Measurements from ENCODE around the gene DPP10.
"Not testable (repeated sequence)": the region's sequence is repeated elsewhere in the genome, so short reads cannot be mapped to it uniquely, and the experiment has no call there.

The DPP10 gene

GRCh38 chr2:114442510-114442909 lies at the start of gene DPP10:
TSS of gene DPP10 (plus strand) at chr2:114442641.
- no peak for DNase-seq (ENCODE audit: low read depth in 2 of 2)

DNA sequence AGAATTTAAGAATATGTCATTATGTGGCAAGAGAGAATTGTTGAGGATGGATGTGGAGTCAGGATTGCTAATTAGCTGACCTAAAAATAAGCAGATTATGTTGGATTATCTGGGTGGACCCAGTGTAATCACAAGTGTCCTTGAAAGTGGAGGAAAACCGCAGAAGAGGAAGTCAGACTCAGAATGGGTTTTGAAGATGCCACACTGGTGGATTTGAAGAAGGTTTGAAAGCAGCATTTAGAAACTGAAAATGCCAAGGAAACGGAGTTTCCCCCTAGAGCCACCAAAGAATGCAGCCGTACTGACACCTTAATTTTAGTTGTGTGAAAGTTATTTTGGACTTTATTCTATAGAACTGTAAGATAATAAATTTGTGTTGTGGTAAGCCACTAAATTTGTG lies 41.6 kb upstream of the DPP10 start:
- no peak for DNase-seq (ENCODE audit: low read depth in 2 of 2)

GRCh38 chr2:114405247-114406116 lies 37.0 kb upstream of the DPP10 start:
- DNase-seq (ENCODE audit: low read depth in 2 of 2) = no peak

- no peak for DNase-seq (ENCODE audit: low read depth in 2 of 2)
These were observed 36.1 kb upstream of the DPP10 start for GRCh38 chr2:114406347-114406746.

DNA sequence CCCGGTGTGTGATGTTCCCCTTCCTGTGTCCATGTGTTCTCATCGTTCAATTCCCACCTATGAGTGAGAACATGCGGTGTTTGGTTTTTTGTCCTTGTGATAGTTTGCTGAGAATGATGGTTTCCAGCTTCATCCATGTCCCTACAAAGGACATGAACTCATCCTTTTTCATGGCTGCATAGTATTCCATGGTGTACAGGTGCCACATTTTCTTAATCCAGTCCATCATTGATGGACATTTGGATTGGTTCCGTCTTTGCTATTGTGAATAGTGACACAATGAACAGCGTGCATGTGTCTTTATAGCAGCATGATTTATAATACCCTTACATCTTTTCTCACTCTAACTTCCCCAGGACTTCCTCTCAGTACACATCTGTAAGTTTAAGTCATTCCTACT lies 35.1 kb upstream of the DPP10 start:
- DNase-seq (ENCODE audit: low read depth in 2 of 2) = not testable (repeated sequence)

DNA sequence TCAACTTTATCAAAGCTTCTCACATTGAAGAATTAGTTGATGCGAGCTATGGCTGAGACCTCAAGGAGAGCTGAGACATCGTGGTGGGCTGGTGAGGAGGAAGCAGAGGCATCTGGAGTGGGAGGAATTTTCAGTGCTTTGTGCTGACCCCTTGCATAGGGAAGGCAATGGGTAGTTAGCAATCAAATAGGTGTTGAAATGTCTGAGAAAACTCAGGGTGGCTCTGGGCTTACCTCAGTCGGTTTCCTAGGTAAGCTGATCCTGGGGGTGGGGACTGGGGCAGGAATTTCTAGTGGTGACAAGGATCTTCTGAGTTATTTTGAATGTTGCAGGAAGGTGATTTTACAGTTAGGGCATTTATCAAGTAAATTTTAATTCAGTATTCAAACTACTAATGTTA lies 20.7 kb upstream of the DPP10 start:
- no peak for DNase-seq (ENCODE audit: low read depth in 2 of 2)

GRCh38 chr2:114424699-114425098 lies 17.7 kb upstream of the DPP10 start:
- DNase-seq (ENCODE audit: low read depth in 2 of 2) = no peak

- no peak for DNase-seq (ENCODE audit: low read depth in 2 of 2)
These were observed 15.7 kb upstream of the DPP10 start for GRCh38 chr2:114426756-114427155.

DNA sequence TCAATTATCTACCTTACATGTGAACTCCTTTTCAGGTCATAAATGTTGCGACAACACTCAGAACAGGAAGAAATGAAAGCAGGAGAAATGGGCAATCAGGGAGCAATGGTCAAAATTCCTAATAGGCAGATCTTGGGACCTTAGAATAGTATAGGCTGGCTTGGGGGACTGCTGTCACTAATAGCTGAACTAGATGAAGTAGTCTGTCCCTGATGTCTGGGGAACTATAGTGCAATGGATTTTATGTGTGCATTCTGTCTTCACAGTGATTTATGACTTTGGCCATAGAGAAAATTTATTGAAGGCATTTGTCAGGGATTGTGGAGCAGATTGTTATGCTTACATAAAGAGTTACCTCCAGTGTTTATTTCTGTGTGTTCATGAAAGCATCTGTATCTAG lies 6.1 kb upstream of the DPP10 start:
- no peak for DNase-seq (ENCODE audit: low read depth in 2 of 2)

DNA sequence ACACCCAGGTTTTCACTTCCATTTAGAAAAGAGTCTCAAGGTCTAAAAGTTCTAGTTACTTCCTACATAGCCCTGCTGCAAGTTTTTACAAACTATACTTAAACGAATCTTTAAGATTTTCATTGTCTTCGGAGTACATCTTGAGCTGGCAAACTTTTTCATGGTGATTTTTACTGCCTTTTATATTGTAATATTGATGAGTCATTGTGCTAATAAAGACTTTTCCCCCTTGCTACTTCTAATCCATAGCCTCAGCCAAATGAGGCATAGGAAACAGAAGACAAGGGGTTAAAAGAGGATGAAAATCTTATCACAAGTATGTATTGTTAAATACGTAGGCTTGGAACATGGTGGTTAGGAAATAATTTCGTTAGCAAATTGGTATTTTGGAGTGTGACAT lies 4.1 kb downstream of the DPP10 start:
- no peak for DNase-seq (ENCODE audit: low read depth in 2 of 2)

DNA sequence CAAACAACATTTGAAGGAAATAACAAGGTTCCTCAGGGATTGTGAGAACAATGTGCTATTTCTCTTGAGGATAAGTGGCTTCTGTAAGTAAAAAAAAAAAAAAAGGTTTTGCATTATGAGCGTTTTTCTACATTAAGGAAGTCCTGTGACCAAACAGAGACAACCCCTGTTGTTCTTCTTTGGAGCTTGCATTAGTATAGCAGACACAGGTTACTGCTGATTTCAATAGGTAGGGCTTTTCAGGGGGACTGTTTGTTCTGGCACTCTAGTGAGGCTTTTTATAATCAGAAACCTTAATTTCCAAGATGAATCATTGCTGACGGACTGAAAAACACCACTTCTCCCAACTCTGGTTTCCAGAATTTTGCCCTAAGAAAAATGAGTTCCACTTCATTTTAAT lies 8.2 kb downstream of the DPP10 start:
- no peak for DNase-seq (ENCODE audit: low read depth in 2 of 2)

GRCh38 chr2:114456566-114456965 lies 14.1 kb downstream of the DPP10 start:
- DNase-seq (ENCODE audit: low read depth in 2 of 2) = no peak

- no peak for DNase-seq (ENCODE audit: low read depth in 2 of 2)
These were observed 15.5 kb downstream of the DPP10 start for GRCh38 chr2:114457956-114458355.

GRCh38 chr2:114461116-114461515 lies 18.7 kb downstream of the DPP10 start:
- DNase-seq (ENCODE audit: low read depth in 2 of 2) = no peak

DNA sequence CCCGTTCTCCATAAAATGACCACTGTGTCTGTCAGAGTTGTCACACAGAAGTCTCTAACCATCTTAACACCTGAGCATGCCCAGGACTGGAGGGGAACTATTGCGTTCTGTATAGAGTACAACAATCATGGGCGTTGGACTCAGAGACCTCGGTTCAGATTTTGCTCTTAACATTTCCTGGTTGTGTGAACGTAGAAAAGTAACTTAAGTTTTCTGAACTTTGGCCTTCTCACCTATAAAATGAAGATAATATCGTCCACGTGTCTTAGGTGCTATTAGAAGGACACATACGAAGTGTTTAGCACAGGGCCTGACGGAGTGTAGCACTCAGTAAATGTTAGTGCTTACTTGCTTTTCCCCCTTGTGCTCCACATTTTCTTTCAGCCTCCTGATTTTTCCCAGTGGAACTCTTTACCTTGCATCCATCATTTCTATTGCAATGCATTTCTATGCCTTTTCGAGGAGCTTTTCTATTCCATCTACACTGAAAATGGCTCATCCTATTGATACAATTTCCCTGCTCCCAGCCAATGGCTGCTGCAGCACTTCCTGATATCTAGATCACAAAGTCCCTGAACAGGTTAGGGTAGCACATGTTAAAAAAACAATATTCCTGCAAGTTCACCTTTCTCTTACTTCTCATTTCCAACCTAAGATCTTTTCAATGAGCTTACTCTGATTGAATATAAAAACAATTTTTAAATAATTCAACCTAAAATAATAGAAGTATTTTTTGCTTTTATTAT lies 22.7 kb downstream of the DPP10 start:
- DNase-seq (ENCODE audit: low read depth in 2 of 2) = no peak

GRCh38 chr2:114468343-114468742 lies 25.9 kb downstream of the DPP10 start:
- no peak for DNase-seq (ENCODE audit: low read depth in 2 of 2)

DNA sequence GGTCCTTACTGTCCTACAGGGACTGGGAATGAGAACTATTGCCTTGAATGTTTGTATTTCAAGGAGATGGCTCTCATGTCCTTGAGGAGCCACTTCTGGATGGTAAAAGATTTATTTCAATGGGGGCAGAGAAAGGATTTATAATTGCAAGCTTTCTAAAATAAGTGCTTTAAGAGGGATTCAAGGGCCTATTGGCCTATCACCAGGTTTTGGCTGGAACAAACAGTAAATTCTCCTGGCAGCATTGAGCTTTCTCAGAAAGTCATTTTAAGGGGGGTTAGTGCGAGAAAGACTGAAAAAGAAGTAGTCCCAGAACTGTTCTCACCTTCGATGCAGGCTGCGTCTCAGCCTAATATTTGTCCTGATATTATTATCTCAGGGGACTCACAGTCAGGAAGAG lies 29.8 kb downstream of the DPP10 start:
- DNase-seq (ENCODE audit: low read depth in 2 of 2) = no peak

GRCh38 chr2:114472726-114473125 lies 30.3 kb downstream of the DPP10 start:
- no peak for DNase-seq (ENCODE audit: low read depth in 2 of 2)

GRCh38 chr2:114488841-114489530 lies 46.5 kb downstream of the DPP10 start:
- DNase-seq (ENCODE audit: low read depth in 2 of 2) = no peak

- DNase-seq (ENCODE audit: low read depth in 2 of 2) = no peak
These were observed 52.6 kb downstream of the DPP10 start for GRCh38 chr2:114495046-114495445.

DNA sequence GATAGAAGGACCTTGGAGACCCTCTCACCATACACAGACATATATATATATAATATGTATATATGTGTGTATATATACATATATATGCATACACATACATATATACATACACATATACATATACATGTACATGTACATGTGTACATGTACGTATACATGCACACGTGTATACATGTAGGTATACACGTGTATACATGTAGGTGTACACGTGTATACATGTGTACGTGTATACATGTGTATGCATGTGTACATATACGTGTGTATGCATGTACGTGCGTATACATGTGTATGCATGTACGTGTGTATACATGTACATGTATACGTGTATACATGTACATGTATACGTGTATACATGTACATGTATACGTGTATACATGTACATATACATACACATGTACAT lies 54.5 kb downstream of the DPP10 start:
- no peak for DNase-seq (ENCODE audit: low read depth in 2 of 2)

DNA sequence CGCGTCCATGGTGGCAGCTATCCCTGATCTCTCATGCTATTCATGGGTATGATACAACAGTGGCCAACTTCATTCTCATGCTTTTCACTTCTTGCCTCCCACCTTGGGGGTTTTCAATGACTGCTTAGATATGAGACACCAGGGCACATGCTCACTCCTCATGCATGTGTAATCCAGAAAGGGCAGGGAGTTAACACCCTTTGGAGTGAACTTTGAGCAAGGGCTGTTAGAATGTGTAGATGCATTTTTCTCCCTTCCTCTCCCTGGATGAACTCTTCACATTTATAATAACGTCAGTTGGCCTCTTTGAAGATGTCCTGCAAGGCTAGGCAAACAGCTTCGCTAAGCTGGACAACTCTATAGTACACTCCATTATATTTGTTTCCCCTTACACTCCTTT lies 56.7 kb downstream of the DPP10 start:
- no peak for DNase-seq (ENCODE audit: low read depth in 2 of 2)

GRCh38 chr2:114507744-114508143 lies 65.3 kb downstream of the DPP10 start:
- no peak for DNase-seq (ENCODE audit: low read depth in 2 of 2)
